HG02642 (cell line): ENCODE data around the gene CABCOCO1.
A peak's percentile ranks its signal among the peaks of the same experiment; 100 is the strongest.

Source experiments
- ATAC-seq: cut with Tn5 transposase; IDR thresholded peaks from one replicate; pipeline ENCODE4 v1.9.1; 2021; ENCODE audit warnings: mild to moderate bottlenecking; ENCODE audit not compliant: unreplicated experiment, poor library complexity

Gene CABCOCO1

DNA sequence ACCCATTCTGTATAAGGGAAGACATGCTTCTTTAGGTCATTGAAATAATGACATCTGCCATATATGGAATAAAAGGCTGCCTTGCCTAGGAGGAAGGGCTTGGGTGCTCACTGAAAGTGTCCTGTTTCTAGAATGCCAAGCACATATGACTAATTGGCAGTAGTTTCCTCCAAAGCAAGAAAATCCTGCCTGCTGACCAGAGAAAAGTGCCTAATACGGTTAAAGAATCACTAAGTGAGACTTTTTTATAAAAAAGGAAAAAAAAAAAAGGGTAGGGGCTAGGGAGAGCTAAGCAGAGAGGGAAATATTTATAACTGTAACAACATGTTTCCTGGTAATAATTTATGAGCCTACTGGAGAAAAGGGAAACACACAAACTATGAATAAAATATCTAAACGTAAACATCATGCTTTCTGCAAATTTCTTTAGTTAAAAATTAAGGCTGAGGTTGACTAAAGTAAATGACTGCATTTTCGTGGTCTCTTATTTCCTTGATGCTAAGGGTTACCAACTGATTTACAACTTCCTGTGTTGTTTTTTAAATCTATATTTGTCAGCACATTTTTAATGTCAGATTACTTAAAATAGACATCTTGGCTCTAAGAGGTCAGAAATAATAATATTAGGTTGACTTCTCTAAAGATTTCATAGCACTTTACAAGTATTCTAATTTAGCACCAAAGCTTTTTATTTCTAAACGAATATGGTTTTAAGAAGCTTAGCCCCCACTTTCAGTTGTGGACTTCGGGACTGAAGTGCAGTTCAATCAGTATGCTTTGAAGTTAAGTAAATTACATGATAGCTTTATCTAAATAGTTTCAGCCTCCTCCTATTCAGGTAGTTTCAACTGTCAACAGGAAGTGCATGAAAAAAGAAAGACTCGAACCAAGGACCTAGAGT lies 89.6 kb downstream of the CABCOCO1 start:
- peak; percentile 56 for ATAC-seq

DNA sequence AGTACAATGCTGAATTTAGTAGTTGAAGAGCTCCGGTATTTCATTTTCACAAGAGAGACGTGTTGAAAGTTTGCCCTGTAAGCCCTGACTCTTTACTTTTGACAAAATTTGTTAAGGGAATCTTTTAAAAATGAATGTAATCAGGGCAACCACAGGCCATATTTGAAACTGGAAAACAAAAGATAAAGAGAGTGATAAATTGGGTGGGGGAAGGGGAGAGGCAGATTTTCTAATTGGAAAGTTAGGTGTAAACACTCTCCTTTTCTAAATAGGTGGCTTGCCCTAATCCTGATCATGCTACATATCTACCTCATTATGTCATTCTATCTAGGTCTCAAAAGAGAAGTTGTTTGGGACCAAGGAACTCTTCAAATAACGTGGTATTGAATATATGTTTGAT lies 90.7 kb downstream of the CABCOCO1 start:
- ATAC-seq, result no peak

DNA sequence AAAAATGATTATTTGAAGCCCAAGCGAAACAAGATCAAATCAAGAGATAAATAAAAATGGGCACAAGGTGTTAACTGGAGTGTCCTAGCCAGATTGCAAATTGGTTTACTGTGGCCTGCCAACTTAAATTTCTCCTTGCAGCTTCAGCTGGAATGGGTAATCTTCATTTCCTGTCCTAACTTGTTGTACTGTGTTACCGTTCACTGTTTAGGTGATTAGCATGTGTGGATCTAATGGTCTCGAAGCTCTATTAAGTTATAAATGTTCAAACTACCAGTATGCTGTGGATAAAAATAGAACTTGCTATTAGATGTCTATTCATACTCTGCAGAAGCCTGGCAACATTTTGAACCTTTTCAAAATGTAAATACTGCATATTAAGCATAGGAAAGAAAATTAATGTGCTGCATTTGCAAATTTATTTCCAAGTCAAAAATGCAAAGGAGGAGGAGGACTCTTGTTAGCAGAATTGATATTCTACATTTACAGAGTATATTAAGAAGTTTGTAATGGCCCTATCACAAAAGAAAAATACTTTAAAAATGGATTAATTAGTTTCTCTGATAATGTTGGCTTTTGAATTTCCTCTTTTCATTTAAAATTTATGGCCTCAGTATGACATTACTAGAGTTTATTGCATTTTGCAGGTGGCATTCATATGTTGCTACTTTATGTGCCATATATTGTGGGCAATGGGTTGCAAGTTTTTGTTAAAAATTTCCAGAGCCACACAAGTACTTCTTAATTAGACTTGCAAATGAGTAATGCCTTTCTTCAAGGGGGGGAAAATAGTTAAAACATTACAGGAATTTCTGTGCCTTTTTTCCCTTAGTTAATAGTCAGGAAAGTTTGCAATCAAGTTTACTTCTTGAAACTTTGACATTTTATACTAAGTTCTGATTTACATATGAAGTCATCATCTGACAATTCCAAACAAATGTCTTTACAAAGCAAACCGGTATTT lies 92.1 kb downstream of the CABCOCO1 start:
- no peak for ATAC-seq

DNA sequence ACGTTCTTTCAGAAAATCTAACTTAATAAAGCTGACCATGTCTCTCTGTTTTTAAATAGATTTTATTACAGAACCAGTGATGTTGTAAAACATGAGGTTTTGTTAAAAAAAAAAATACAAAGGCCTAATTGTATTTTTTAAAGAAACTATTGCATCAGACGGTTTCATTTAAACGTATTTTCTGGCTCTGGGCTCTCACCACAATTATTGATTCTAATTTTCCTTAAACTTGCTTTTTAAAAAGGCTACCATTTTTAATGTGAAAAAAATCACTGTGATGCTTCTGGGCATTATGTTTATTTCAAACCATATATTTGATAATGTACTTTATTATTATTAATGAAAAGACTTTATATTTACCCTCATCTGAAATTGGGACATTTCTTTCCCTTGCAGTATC lies 94.3 kb downstream of the CABCOCO1 start:
- ATAC-seq, result no peak

DNA sequence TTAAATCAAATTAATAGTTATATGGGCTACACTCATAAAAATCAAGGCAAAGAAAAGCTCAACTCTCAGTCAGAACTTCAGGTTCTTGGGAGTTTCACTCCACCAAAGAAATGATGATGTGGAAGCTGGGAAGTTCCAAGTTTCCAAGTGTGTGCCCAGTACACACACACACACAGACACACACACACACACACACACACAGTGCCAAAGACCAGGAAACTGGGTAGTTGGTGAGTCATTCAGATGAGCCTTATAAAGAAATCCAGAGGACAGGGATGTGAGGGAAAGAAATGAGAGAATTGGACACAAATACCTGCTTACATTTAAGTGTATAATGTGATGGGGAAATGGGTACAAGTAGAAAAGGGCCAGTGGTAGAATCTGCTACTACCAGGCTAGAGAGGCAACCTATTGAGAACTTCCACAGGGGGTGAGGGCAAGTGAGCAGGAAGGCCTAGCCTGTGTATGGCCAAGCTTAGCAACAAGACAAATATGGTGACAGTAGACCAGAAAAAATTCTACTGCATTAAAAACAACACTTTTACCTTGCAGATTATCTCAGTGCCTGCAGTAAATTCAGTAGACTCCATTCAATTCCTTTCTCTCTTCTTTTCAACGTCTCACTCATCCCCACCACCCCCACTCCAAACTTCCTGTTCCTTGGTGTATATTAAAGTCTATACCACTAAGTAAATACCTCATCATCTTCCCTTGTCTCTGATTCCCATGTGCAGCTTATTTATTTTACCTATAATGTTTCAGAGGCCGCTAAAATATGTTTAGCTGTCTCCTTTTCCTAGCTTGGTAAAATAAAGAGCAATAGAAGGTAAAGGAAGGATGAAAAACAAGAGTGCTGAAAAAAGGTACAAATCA lies 95.0 kb downstream of the CABCOCO1 start:
- ATAC-seq, result no peak

DNA sequence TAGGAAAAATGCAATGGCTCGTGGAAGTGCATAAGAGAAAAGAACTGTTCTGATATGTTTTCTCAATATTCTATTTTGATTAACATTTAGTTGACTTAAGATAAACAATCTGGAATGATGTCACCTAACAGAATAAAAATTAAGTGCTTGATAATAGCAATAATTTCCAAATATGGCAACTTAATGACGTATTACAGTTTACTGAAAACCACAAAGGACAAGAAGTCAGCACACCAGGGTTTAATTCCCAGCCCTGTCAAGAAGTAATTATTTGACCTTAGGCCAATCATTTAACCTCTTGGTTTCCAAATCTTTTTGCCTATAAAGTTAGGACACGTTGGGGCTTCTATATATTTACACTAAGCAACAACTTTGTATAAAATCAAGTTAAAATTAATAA lies 95.7 kb downstream of the CABCOCO1 start:
- no peak for ATAC-seq

DNA sequence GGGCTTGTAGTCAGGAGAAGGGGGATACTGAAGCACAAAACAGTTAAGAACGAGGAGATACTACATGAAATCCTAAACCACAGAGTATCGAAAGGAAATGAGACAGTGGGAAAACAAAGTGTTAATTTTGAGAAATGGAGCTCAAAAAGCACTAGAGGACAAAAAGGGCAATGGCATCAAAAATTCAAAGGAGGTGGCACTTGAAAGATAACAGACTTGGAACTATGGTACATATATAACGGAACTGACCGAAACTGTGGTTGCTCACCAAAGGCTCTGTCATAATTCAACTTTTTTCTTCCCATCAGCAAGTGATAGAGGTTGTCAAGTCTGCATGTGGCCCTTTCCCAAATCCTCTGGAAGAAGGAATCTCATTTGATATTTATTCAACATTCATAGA lies 97.0 kb downstream of the CABCOCO1 start:
- no peak for ATAC-seq

DNA sequence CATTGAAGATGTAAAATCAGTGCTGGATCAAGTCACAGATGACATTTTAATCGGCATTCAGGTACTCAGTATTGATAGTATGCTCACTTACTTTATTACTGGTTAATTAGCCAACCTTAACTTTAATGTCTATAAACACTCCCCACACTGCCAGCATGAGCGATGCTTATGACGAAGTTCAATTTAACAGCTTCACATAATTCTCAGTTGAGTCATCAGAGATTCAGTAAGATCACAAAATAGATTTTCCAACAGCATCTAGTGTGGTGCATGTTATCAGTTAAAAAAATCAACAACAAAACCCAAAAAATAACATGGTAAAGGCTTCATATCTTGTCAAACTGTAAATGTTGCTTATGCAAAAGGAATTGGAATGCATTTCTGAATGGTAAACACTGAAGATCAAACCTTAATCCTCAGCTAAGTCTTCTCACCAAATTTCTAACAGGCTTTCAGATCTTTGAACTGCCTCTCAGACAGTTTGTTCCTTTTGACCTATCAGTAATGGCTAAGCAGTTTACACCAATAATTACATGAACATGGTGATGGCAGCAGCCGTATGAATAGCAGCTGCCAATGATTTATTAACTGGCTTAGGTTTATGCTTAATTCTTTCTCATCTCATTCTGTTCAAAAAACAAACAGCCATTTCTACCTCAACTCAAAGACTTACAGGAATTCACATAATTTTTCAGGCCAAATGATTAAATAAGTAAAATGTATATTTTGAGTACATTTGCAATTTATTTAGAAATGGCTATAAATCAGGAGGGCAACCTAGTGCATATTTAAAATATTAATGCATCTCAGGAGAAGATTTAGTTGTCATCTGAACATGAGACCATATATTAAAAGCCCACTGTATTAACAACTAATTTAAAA lies 98.5 kb downstream of the CABCOCO1 start:
- no peak for ATAC-seq

DNA sequence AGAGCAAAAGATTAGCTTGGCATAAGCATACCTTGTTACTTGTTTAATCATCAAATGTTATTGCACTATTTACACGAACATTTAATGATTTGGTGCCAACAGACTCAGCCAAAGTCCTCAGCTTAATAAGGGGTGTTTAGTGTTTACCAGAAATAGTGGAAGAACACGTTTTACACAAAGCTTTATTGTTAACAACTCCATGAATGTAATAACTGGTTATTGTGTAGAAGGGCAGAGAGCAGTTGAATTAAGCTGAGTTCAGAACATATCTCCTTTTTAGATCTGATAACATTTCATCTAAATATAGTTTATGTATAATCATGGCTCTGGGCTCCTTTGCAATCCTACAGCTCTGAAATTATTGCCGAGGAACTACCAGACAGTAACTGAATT lies 99.1 kb downstream of the CABCOCO1 start:
- no peak for ATAC-seq

DNA sequence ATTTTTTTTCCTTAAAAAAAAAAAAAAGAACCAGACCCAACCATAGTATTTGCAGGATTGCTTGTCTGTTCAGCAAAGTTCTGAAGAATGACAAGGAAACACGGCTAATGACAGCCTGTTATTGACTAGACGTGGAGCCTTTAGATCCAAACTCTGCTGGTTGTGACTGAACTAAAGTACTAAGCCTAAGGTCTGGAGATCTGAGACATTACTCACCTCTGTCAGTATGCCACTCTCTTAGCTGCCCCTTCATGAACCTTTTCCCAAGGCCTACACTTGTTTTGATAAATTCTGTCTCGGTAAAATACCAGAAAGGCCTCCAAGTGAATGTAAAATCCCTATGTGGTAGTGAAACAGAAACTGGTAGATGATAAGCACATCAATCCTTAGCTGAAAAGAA lies 101.0 kb downstream of the CABCOCO1 start:
- ATAC-seq, result no peak

DNA sequence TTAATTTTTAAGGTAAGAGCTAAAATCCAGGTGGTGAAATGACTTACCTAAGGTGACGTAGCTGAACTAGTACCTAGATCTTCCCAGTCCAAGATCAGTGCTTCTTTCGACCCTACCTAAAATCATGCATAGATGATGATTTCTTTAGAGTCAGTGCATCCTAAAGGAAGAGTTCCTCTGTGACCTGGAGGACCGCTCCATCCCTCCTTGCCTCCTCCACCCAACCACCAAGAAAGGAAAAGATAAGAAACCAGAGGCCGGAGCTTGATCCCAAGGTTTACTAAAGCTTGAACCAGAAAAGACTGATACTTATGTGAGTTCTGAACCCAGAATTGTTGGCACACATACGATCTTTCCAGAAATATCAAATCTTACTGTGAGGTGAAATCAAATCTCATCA lies 101.8 kb downstream of the CABCOCO1 start:
- no peak for ATAC-seq

DNA sequence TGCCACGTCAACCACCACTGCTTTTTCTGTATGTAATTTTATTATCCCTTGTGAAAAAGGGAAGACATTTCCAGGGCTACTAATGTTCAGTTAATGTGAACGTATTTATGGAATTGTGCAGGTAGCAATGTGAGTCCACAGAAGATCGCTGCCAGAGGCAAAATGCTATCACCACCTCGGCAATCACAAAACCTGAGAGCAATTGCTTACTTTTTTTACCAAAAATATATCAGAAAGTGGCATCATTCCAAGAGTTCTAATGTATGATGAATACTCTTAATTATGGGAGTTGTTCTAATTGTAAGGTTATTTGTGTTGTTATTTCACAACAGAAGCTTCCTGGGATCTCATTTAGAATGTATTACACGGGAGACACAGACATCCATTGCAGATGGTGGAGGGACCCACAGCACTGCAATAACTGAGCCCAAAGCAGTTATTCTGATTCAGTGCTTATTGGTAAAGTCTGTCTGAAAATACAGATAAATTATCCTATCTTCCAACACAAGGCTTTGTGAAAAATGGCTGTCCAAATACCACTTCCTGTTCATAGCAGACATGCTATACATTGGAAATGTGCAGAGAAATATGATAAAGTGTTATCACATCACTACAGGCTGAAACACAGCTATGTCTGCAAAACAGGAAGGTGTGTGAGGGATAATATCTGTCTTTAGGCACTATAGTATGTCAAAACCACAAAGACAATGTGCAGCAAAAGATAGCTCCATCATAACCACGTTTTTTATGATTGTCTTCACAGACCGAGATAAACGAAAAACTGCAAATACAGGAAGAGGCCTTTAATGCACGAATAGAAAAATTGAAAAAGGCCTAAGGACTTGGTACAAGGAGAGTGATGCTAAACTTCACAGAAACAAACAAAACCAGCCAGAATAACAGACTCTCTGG lies 102.7 kb downstream of the CABCOCO1 start:
- no peak for ATAC-seq

DNA sequence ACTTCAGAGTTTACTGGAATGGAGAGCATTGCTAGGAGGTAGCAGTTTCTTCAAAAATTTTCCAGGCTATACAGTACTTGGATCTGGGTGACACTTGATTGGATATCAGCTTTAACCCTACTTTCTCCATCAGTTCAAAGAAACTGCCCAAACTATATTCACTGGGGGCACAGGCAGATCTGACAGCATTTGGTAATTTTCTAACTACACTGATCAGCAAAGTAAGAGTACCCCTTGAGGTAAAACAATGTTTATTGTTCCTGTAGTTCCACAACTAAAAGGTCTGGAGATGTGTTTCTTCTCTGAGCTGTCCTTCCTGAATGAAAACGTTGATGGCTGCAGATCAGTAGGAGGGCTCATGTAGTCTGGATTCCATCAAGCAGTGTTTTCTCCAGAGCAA lies 104.2 kb downstream of the CABCOCO1 start:
- no peak for ATAC-seq

DNA sequence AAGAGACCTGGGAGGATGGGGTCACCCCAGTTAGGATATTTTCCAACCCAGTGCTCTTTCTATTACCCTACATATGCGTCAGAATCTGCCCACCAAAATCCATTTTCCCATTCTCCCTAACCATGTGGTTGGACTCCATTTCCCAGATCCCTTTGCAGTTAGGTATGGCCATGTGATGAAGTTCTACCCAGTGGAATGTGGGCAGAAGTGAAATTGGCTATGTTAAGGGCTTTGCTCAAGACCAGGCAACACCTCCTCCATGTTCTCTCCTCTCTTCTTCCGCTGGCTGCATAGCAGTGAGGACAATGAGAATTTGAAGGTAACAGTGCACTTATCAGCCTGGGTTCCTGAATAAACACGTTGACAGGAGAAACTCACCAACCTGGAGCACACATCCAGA lies 111.3 kb downstream of the CABCOCO1 start:
- ATAC-seq, result no peak

DNA sequence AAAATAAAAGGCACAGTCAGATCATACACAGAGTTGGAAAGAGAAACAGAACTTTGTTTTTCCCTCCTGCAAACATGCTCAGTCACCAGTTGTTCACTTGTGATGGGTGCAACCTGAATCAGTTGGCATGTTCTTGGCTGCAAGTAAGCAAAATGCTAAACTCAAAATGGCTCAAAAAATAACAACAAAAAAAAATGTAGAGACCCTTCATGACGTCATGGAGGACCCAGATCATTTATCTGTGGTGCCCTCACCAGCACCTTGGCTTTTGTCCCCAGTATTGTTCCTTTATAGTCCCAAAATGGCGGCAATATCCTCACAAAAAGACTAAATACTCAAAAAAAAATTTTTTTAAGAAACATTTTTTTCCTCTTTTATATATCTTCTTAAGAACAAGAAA lies 112.4 kb downstream of the CABCOCO1 start:
- ATAC-seq, result no peak

DNA sequence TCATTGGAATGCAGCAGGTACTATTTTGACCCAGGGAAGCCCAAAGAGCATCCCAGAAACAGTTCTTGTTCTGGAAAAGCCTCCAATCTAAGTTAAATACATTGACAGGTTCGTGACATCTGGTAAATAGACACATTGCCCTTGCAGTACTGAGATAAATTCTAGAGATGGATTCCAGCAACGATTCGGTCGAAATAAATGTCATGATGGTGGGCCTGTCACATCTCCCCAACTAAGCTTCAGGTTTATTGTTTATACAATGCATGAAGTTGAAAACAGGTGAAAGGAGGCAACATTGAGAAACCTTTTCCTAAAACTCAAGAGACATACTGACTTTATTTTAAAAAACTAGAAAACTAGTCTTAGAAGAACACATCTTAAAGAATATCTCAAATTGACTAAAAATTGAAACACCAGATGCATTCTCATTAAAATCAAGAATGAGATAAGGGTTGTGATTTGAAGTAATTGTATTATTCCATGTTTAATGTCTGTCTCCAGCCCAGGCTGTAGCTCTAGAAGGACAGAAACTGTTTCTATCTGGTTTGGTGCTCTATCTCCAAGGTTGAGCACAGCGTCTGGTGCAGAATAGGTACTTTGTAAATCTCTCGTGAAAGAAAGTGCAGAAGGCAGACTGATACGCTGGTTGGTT lies 114.0 kb downstream of the CABCOCO1 start:
- ATAC-seq, result no peak

DNA sequence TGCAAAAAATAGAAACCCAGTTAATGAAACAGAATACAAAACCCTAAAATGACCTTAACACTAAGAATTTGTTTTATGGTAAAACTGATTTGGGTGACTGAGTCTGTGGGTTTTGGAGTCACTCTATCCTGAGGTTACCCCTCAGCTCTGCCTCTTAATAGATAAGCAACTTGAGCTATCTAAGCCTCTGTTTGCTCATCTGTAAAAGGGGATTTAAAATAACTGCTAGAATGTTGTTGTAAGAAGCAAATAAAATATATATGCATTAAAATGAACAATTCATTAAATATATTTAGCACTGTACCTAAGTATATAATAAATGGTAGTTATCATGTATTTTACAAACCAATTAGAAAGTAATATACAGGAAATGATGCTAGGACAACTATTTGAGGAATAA lies 115.4 kb downstream of the CABCOCO1 start:
- ATAC-seq, result no peak

DNA sequence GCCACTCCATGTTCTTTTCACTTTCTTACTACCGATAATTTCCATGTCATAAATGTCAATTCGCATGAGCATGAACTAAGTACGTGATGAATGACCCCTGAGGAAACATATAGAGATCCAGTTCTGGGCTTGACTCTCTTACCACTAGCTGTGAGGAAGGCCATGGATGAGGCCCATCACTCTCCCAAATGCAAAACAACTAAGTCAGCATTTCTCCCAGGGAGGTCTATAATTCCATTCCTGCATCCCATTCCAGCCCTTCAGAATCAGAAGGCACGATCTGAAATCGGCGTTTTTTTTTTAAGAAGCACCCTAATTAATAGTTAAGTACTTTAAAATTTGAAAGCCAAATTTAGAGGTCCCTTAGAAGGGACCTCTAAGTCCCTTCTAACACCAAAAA lies 116.5 kb downstream of the CABCOCO1 start:
- no peak for ATAC-seq
